Vagina (tissue), 2 donors: ENCODE data around the gene RSPH1.

ENCODE experiments used
- POLR2A ChIP-seq, 2 donors: fragments of 450-650 bp; IDR thresholded peaks; one replicate each; pipeline ENCODE4 v1.6.1; 2017; ENCODE audit warnings: antibody characterized with exemption in 2 of 2, mild to moderate bottlenecking in 2 of 2, moderate library complexity in 2 of 2
- TF ChIP-seq, protein P1 (sequence below), 3 experiments: fragments of 450-650 bp in 2 of 3; fragments of 200-600 bp in 1 of 3; sonication (generic) in 1 of 3; IDR thresholded peaks; one replicate each; pipeline ENCODE4 v1.5.1; 2017 to 2019; ENCODE audit warnings: antibody characterized with exemption in 3 of 3, mild to moderate bottlenecking in 2 of 3, moderate library complexity in 2 of 3

DNA sequence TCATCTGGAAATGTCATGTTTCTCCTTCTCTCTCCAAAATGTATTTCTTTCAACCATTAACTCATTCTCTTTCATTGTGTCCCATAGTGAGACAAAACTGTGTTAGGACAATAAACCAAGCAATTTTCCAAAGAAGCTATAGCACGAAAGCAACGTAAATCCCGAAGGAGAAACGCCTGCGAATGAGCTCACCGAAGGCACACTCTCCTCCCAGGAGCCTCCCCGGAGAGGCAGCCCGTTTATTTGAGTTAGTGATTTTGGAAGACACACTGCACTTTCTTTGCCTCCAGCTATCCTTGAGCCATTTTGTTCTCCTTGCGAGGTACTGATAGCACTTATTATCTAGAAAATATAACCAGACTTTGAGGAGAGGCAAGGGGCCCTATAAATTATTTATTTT lies 41.2 kb downstream of the RSPH1 start:
- TF ChIP-seq, protein P1, sequence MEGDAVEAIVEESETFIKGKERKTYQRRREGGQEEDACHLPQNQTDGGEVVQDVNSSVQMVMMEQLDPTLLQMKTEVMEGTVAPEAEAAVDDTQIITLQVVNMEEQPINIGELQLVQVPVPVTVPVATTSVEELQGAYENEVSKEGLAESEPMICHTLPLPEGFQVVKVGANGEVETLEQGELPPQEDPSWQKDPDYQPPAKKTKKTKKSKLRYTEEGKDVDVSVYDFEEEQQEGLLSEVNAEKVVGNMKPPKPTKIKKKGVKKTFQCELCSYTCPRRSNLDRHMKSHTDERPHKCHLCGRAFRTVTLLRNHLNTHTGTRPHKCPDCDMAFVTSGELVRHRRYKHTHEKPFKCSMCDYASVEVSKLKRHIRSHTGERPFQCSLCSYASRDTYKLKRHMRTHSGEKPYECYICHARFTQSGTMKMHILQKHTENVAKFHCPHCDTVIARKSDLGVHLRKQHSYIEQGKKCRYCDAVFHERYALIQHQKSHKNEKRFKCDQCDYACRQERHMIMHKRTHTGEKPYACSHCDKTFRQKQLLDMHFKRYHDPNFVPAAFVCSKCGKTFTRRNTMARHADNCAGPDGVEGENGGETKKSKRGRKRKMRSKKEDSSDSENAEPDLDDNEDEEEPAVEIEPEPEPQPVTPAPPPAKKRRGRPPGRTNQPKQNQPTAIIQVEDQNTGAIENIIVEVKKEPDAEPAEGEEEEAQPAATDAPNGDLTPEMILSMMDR (IDR thresholded peaks at IDR 0.05): no peak
- TF ChIP-seq POLR2A (IDR thresholded peaks at IDR 0.05): no peak
